Keratinocyte (primary cell): ENCODE data around the gene TENM4. TPM values are rescaled to one million over a fixed set of nuclear protein-coding genes. Genes with fewer than 3 reads are reported as not detected.
"Not testable (repeated sequence)": the region's sequence is repeated elsewhere in the genome, so short reads cannot be mapped to it uniquely, and the experiment has no call there.

ENCODE experiments used
- DNase-seq: peaks from one replicate; pipeline ENCODE4 v3.0.0-alpha.2; 2011; ENCODE audit warnings: low read depth, missing footprints, low spot score
- FAIRE-seq: peaks from 2 replicates; lab custom pipeline; 2011; peaks lifted over from hg19 to GRCh38; lab: Jason Lieb, UNC
- H2AFZ ChIP-seq: 2 replicates; pipeline ENCODE4 v1.6.0; 2012; ENCODE audit warnings: low read length, control low read depth, inconsistent platforms; ENCODE audit not compliant: control insufficient read depth
- H3K27ac ChIP-seq: 2 replicates; pipeline ENCODE4 v1.5.1; 2011; ENCODE audit warnings: low read length; ENCODE audit not compliant: control insufficient read depth, insufficient read depth
- H3K27me3 ChIP-seq: 3 replicates; pipeline ENCODE4 v1.6.0; 2011; ENCODE audit warnings: low read length; ENCODE audit not compliant: control insufficient read depth, insufficient read depth; ENCODE audit errors: extremely low read depth
- H3K36me3 ChIP-seq, 2 experiments: 2 replicates in 1 of 2; 3 replicates in 1 of 2; pipeline ENCODE4 v1.5.1; 2011; ENCODE audit warnings: low read length in 2 of 2, mild to moderate bottlenecking in 1 of 2; ENCODE audit not compliant: control insufficient read depth in 2 of 2, insufficient read depth in 2 of 2; ENCODE audit errors: extremely low read depth in 1 of 2
- H3K4me1 ChIP-seq: 3 replicates; pipeline ENCODE4 v1.5.1; 2011; ENCODE audit warnings: low read length; ENCODE audit not compliant: control insufficient read depth, insufficient read depth; ENCODE audit errors: extremely low read depth
- H3K4me2 ChIP-seq: 3 replicates; pipeline ENCODE4 v1.6.0; 2011; ENCODE audit warnings: low read depth, low read length; ENCODE audit not compliant: control insufficient read depth, insufficient read depth; ENCODE audit errors: extremely low read depth
- H3K4me3 ChIP-seq, 3 experiments: fragments of 200-600 bp in 1 of 3; sonication (generic) in 1 of 3; 2 replicates in 2 of 3; 3 replicates in 1 of 3; pipeline ENCODE4 v1.5.1; 2011 to 2016; ENCODE audit warnings: low read length in 3 of 3, mild to moderate bottlenecking in 3 of 3, control low read depth in 2 of 3, inconsistent platforms in 1 of 3, low read depth in 1 of 3, mixed read lengths in 1 of 3, mixed run types in 1 of 3, moderate library complexity in 1 of 3; ENCODE audit not compliant: control insufficient read depth in 2 of 3, insufficient read depth in 2 of 3; ENCODE audit errors: extremely low read depth in 1 of 3
- H3K79me2 ChIP-seq: 2 replicates; pipeline ENCODE4 v1.6.0; 2012; ENCODE audit warnings: low read length; ENCODE audit not compliant: control insufficient read depth, insufficient read depth
- H3K9ac ChIP-seq: 3 replicates; pipeline ENCODE4 v1.6.0; 2011; ENCODE audit warnings: low read length; ENCODE audit not compliant: control insufficient read depth, insufficient read depth; ENCODE audit errors: extremely low read depth
- H3K9me1 ChIP-seq: 3 replicates; pipeline ENCODE4 v1.6.0; 2011; ENCODE audit warnings: low read length; ENCODE audit not compliant: control insufficient read depth, insufficient read depth; ENCODE audit errors: extremely low read depth
- H3K9me3 ChIP-seq: 2 replicates; pipeline ENCODE4 v1.5.1; 2012; ENCODE audit warnings: low read depth, low read length; ENCODE audit not compliant: control insufficient read depth
- H4K20me1 ChIP-seq: 3 replicates; pipeline ENCODE4 v1.6.0; 2011; ENCODE audit warnings: low read length; ENCODE audit not compliant: control insufficient read depth, insufficient read depth; ENCODE audit errors: extremely low read depth
- CTCF ChIP-seq, 3 experiments: IDR thresholded peaks in 1 of 3; conservative IDR thresholded peaks in 1 of 3; optimal IDR thresholded peaks in 1 of 3; 2 replicates in 2 of 3; 3 replicates in 1 of 3; pipeline versions ENCODE3 to v1.5.1; 2011; ENCODE audit warnings: low read length in 3 of 3, mild to moderate bottlenecking in 3 of 3, moderate library complexity in 2 of 3, control low read depth in 1 of 3, inconsistent platforms in 1 of 3; ENCODE audit not compliant: insufficient read depth in 2 of 3; ENCODE audit errors: extremely low read depth in 1 of 3
- EZH2 ChIP-seq: IDR thresholded peaks from one replicate; pipeline ENCODE4 v1.6.1; 2012; ENCODE audit warnings: inconsistent platforms, mild to moderate bottlenecking, low read length, moderate library complexity
- dilution Hi-C: fragments of 300-500 bp; cut with MboI; formaldehyde crosslinking; loops from one replicate; pipeline ENCODE4 v1.7.0; 2020; ENCODE audit warnings: low sequenced_read_pairs; ENCODE audit not compliant: extremely low pct_ligation_motif_present
- polyA plus RNA-seq, 5 experiments: library from polyadenylated mRNA; depleted of rRNA in 3 of 5; stranded (reverse) in 3 of 5; stranded (forward) in 1 of 5; unstranded in 1 of 5; fragments of >200 nt; gene quantifications; 1 replicate in 1 of 5; 2 replicates in 3 of 5; 3 replicates in 1 of 5; pipeline versions ENCODE4 v1.2.1 to v1.2.3, GENCODE V29; 2011 to 2012; ENCODE audit warnings: missing spikeins in 2 of 5, low read depth in 1 of 5, low replicate concordance in 1 of 5

TENM4 gene
- polyA plus RNA-seq, 1 donor (not counting 4 experiments of a cell fraction or from before 2014, with no cell fraction given) = 3.5 TPM

DNA sequence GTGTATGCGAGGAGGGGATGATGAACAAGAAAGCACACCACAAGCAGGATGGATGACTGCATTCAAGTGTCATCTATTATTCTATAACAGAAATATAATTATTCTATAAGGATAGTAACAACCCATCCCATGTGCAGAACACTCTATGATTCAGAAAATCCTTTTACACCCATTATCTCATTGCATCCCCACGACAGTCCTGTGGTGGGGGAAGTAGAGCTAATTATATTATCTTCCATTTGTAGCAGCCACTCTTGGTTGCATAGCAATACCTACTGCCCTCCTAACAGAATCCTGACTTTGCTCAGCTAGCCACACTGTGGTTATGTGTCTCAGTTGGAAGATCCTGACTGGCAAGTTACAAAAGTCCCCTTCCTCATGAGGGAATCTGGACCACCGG lies 459.7 kb downstream of the TENM4 start:
- Histone ChIP-seq H3K4me1 (no peaks in the 10 kb centered on the region), H3K9me1 (no peaks in the 10 kb centered on the region), H3K27me3 (no peaks in the 10 kb centered on the region), H3K9ac (no peak overlapping the region), H3K4me2 (no peak overlapping the region), H3K36me3 (no peaks in the 10 kb centered on the region), H3K9me3 (no peaks in the 10 kb centered on the region), H3K79me2 (no peaks in the 10 kb centered on the region), H4K20me1 (no peaks in the 10 kb centered on the region), H3K4me3 (no peak overlapping the region), H3K27ac (no peak overlapping the region), H2AFZ (no peak overlapping the region)
- no peak for DNase-seq
- dilution Hi-C loops = no loop called here
- TF ChIP-seq CTCF (optimal IDR thresholded peaks at IDR 0.05 in 1 of 3, IDR thresholded peaks at IDR 0.05 in 1 of 3, conservative IDR thresholded peaks at IDR 0.05 in 1 of 3; ENCODE audit: extremely low read depth in 1 of 3, insufficient read depth in 2 of 3, low read length in 3 of 3) (no peak), EZH2 (no peak)
- no peak for FAIRE-seq

DNA sequence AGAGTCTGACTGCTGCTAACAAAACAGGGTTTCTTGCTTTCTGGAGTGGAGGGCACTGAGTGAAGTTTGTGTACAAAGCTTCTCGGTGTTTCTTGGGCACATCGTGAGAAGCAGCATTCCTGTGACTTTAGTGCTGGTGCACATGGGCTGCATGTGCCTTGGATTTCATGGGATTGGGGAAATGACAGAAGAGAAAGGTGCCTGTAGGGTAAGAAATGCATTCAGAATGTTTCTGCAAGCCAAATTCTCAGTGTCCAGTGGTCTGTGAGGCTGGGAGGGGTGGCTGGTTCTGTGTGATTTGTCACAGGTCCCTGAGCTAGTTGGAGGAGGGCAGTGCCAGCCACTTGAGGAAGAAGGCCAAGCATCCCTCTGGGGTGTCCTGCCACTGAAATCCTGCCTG lies 462.0 kb downstream of the TENM4 start:
- no peaks in the 10 kb centered on the region for H3K27me3 ChIP-seq
- no peak overlapping the region for H3K4me2 ChIP-seq
- H3K9me3 ChIP-seq = no peaks in the 10 kb centered on the region
- TF ChIP-seq EZH2 = no peak
- TF ChIP-seq CTCF (optimal IDR thresholded peaks at IDR 0.05 in 1 of 3, IDR thresholded peaks at IDR 0.05 in 1 of 3, conservative IDR thresholded peaks at IDR 0.05 in 1 of 3; ENCODE audit: extremely low read depth in 1 of 3, insufficient read depth in 2 of 3, low read length in 3 of 3) = no peak
- H2AFZ ChIP-seq = no peak overlapping the region
- no peaks in the 10 kb centered on the region for H3K36me3 ChIP-seq
- no peak overlapping the region for H3K9ac ChIP-seq
- no peak overlapping the region for H3K4me3 ChIP-seq
- no peak for DNase-seq
- no peak for FAIRE-seq
- H3K4me1 ChIP-seq = no peaks in the 10 kb centered on the region
- no peak overlapping the region for H3K27ac ChIP-seq
- H3K9me1 ChIP-seq = no peaks in the 10 kb centered on the region
- H4K20me1 ChIP-seq = no peaks in the 10 kb centered on the region
- no peaks in the 10 kb centered on the region for H3K79me2 ChIP-seq
- dilution Hi-C loops = no loop called here

GRCh38 chr11:78977848-78978247 lies 463.0 kb downstream of the TENM4 start:
- H3K9me3 ChIP-seq, H3K4me2 ChIP-seq, H3K9ac ChIP-seq, H2AFZ ChIP-seq, DNase-seq, H3K27ac ChIP-seq, H3K36me3 ChIP-seq, H3K79me2 ChIP-seq, H3K4me1 ChIP-seq, H3K4me3 ChIP-seq, FAIRE-seq, dilution Hi-C loops, H4K20me1 ChIP-seq, H3K27me3 ChIP-seq, H3K9me1 ChIP-seq: not testable (repeated sequence)
